Endodermal cell (in vitro differentiated cells): ENCODE data around the gene MYO5B. TPM values are rescaled to one million over a fixed set of nuclear protein-coding genes. Genes with fewer than 3 reads are reported as not detected.

Experiments used
- DNase-seq: peaks from one replicate; pipeline ENCODE4 v3.0.0-alpha.2; 2017
- H3K27ac ChIP-seq: 2 replicates; pipeline ENCODE4 v1.5.1; 2013; ENCODE audit warnings: mild to moderate bottlenecking, low read depth, low read length, moderate library complexity
- H3K27me3 ChIP-seq: 2 replicates; pipeline ENCODE4 v1.6.1; 2013; ENCODE audit warnings: mild to moderate bottlenecking, low read length, moderate library complexity; ENCODE audit not compliant: insufficient read depth, control insufficient read depth, poor library complexity, severe bottlenecking
- H3K36me3 ChIP-seq: 2 replicates; pipeline ENCODE4 v1.7.0; 2013; ENCODE audit warnings: mild to moderate bottlenecking, low read length, moderate library complexity; ENCODE audit not compliant: control insufficient read depth, insufficient read depth
- H3K4me1 ChIP-seq: one replicate; pipeline ENCODE4 v1.7.0; 2013; ENCODE audit warnings: low read length; ENCODE audit not compliant: control insufficient read depth, insufficient read depth
- H3K4me3 ChIP-seq: 2 replicates; pipeline ENCODE4 v1.5.1; 2013; ENCODE audit warnings: mild to moderate bottlenecking, low read length, moderate library complexity
- H3K9ac ChIP-seq: 2 replicates; pipeline ENCODE4 v1.6.1; 2013; ENCODE audit warnings: mild to moderate bottlenecking, low read length, moderate library complexity; ENCODE audit not compliant: poor library complexity, severe bottlenecking; ENCODE audit errors: extremely low read depth
- H3K9me3 ChIP-seq: 2 replicates; pipeline ENCODE4 v1.6.1; 2013; ENCODE audit warnings: mild to moderate bottlenecking, low read length, moderate library complexity; ENCODE audit not compliant: control insufficient read depth
- H3K27ac Mint-ChIP-seq: 2 replicates; pipeline ENCODE4 v1.8.0; 2020; ENCODE audit warnings: mixed read lengths
- H3K27me3 Mint-ChIP-seq: 2 replicates; pipeline ENCODE4 v1.8.0; 2021; ENCODE audit warnings: mild to moderate bottlenecking, mixed read lengths; ENCODE audit not compliant: insufficient read depth
- H3K36me3 Mint-ChIP-seq: 2 replicates; pipeline ENCODE4 v1.8.0; 2020; ENCODE audit warnings: low read depth, mixed read lengths
- H3K4me1 Mint-ChIP-seq: 2 replicates; pipeline ENCODE4 v1.8.0; 2020; ENCODE audit warnings: mixed read lengths
- H3K4me3 Mint-ChIP-seq: 2 replicates; pipeline ENCODE4 v1.8.0; 2020; ENCODE audit warnings: mild to moderate bottlenecking, moderate library complexity, mixed read lengths
- H3K9me3 Mint-ChIP-seq: 2 replicates; pipeline ENCODE4 v1.8.0; 2020; ENCODE audit warnings: mild to moderate bottlenecking, mixed read lengths
- CTCF ChIP-seq: fragments of 200-600 bp; sonication (generic); conservative IDR thresholded peaks from 2 replicates; pipeline ENCODE4 v1.5.0; 2021; ENCODE audit warnings: antibody characterized with exemption, mild to moderate bottlenecking
- WGBS, 2 experiments: methylation state at CpG; one replicate each; pipeline versions ENCODE4 v1.1.5 to v1.1.7; 2013; ENCODE audit warnings: missing lambda C conversion rate in 2 of 2, mixed read lengths in 1 of 2; ENCODE audit not compliant: insufficient coverage in 1 of 2, insufficient read length in 1 of 2; 5-methylcytosine and 5-hydroxymethylcytosine counted together
- total RNA-seq, 2 donors: library from RNA; stranded (reverse); fragmentation: NEBNext Ultra II Directional in 1 of 2; extraction: Animal tissue kit (Norgen Biotek cat#: 25700) in 1 of 2; gene quantifications; 2 replicates in 1 of 2; 3 replicates in 1 of 2; pipeline ENCODE4 v1.2.1, GENCODE V29; 2021

Gene MYO5B
- total RNA-seq, 2 donors from 2014 or later, result 12.2 to 16.8 TPM

GRCh38 chr18:49967171-49967570 lies 227.8 kb downstream of the MYO5B start:
- Histone ChIP-seq H3K4me3 (no peak overlapping the region), H3K4me1 (peaks cover 28% of the 10 kb centered on the region), H3K9me3 (no peaks in the 10 kb centered on the region), H3K36me3 (no peaks in the 10 kb centered on the region), H3K27me3 (no peaks in the 10 kb centered on the region), H3K27ac (no peak overlapping the region), H3K9ac (no peak overlapping the region)
- DNase-seq, result no peak
- WGBS, 2 experiments, result 77 to 90% methylated on average over 2 to 4 of the region's 4 CpGs
- H3K36me3 Mint-ChIP-seq, result no peaks in the 10 kb centered on the region
- no peak overlapping the region for H3K27ac Mint-ChIP-seq
- H3K9me3 Mint-ChIP-seq, result no peaks in the 10 kb centered on the region
- H3K4me1 Mint-ChIP-seq, result peaks cover 48% of the 10 kb centered on the region
- no peak for TF ChIP-seq CTCF
- H3K27me3 Mint-ChIP-seq, result no peaks in the 10 kb centered on the region
- H3K4me3 Mint-ChIP-seq, result no peak overlapping the region

DNA sequence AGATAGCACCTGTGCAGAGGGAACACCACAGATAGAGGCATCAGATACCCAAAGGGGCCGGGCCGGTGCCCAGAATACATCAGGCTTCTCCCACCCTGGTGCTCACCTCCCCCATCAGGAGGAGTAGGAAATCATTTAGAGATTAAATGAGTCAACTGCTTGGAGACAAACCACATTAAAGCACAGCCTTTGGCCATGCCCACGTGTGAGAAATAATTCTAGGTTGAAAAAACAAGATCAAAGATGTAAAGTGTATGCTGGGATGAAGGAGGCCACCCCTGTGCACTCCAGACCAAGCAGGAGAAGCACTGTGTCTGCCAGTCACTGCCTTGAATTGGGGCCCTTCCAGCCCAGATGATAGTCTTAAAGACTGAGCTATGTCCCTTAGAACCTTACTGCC lies 228.9 kb downstream of the MYO5B start:
- peaks cover 23% of the 10 kb centered on the region for H3K4me1 ChIP-seq
- no peaks in the 10 kb centered on the region for H3K36me3 ChIP-seq
- Mint-ChIP-seq H3K27ac (no peak overlapping the region), H3K9me3 (no peaks in the 10 kb centered on the region), H3K4me3 (no peak overlapping the region), H3K36me3 (no peaks in the 10 kb centered on the region), H3K27me3 (no peaks in the 10 kb centered on the region), H3K4me1 (peaks cover 48% of the 10 kb centered on the region)
- H3K27ac ChIP-seq, result no peak overlapping the region
- no peak for TF ChIP-seq CTCF
- 50 to 83% methylated on average over 1 to 3 of the region's 3 CpGs for WGBS, 2 experiments
- DNase-seq, result no peak
- H3K4me3 ChIP-seq, result no peak overlapping the region
- no peaks in the 10 kb centered on the region for H3K9me3 ChIP-seq
- H3K9ac ChIP-seq, result no peak overlapping the region
- no peaks in the 10 kb centered on the region for H3K27me3 ChIP-seq

DNA sequence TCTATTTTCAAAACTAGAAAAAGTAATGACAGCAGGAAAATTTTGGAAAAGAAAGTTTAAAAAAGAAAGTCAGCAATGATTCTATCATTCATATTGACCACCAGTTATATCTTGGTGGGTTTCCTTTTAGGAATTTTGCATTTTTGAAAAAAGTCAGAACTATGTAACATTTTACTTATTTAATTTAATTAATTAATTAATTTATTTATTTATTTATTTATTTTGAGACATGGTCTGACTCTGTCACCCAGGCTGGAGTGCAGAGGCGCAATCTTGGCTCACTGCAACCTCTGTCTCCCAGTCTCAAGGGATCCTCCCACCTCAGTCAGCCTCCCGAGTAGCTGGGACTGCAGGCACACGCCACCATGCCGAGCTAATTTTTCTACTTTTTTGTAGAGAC lies 231.7 kb downstream of the MYO5B start:
- Mint-ChIP-seq H3K4me3 (no peak overlapping the region), H3K9me3 (no peaks in the 10 kb centered on the region), H3K27me3 (no peaks in the 10 kb centered on the region), H3K4me1 (peaks cover 61% of the 10 kb centered on the region), H3K27ac (peak overlapping the region; percentile 67), H3K36me3 (no peaks in the 10 kb centered on the region)
- DNase-seq, result no peak
- Histone ChIP-seq H3K9me3 (no peaks in the 10 kb centered on the region), H3K4me3 (peak overlapping the region; percentile 50), H3K9ac (no peak overlapping the region), H3K27ac (no peak overlapping the region), H3K4me1 (peaks cover 33% of the 10 kb centered on the region), H3K36me3 (no peaks in the 10 kb centered on the region), H3K27me3 (no peaks in the 10 kb centered on the region)
- 87 to 99% methylated on average over 4 of the region's 4 CpGs for WGBS, 2 experiments
- TF ChIP-seq CTCF, result no peak
